ENCODE measurements around the gene FUT1.

- TF ChIP-seq CTCF (IDR thresholded peaks at IDR 0.05) (no peak), EP300 (IDR thresholded peaks at IDR 0.05; ENCODE audit: low read depth) (no peak), POLR2AphosphoS5 (IDR thresholded peaks at IDR 0.05) (no peak)
These were observed 33.7 kb downstream of the FUT1 start for GRCh38 chr19:48718711-48719231.
